CD4-positive, alpha-beta T cell treated with Interleukin-6 for 4 hours (primary cell): ENCODE measurements around the gene SLAMF7.
A peak's percentile ranks its signal among the peaks of the same experiment; 100 is the strongest.
"Not testable (repeated sequence)": the region's sequence is repeated elsewhere in the genome, so short reads cannot be mapped to it uniquely, and the experiment has no call there.

Experiments
- DNase-seq: peaks from one replicate; pipeline ENCODE4 v3.0.0-alpha.2; 2020; ENCODE audit warnings: mixed read lengths

Gene SLAMF7

DNA sequence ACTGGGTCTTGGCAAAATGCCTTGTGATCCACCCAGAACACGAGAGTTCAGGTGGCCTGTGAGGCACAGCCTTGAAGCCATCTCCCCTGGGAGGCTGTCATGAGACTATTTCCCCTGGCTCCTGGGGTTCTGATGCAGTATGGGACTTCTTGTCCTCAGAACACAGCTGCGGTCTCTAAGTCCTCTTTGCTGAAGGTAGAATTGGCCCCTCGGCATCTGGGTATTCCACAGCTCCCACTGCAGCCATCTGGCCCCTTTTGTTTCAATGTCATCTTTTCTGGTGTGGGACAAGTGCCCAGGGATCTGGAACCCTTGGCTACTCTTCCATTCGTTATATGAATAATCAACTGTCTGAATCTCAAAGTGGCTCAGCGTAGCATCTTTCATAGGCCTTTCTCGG lies 39.9 kb downstream of the SLAMF7 start:
- DNase-seq: no peak

DNA sequence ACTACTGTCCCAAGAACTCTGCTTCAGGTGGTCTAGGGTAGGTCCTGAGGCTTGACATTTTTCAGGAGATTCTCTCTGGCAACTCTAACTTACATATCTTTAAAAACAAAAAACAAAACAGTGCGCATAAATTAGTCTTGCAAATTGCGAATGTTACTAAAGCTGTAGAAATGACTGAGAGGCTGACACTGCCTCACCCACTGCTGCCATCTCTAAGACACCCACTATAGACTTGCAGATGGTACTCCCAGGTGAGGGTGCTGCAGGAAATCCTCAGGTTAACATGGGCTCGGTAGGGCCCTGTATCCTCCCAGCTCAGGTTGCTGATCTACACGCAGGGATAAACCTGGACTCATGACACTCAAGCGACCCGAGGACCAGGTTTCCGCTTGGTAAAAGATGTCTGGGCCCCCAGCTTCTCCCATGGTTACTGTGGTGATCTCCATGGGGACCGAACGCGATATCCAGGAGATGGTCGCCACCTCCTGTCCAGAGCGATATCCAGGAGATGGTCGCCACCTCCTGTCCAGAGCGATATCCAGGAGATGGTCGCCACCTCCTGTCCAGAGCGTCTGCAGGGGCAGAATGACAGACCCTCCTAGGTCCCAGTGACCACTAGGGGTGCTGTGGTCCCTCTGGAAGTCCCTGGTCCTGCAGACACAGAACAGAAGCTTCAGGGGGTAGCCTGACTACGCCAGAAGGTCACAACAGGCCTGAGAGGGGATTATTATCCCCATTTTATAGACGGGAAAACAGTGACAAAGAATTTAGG lies 40.8 kb downstream of the SLAMF7 start:
- DNase-seq: peak; percentile 57

DNA sequence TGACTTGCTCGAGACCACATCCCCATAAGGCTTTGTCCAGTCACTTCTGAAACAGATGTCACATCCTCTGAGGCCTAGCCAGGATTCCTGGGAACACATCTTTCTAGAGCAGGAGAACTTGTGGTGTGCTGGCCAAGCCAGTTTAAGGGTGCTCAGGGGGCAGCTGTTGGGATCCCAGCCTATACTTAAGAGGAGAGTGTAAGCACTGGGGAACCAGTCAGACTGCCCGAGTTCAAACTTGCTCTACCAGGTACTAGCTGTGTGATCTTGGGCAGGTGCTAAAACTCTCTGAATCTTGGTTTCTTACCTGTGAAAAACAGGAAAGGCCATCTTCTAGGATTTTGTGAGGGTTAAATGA lies 41.3 kb downstream of the SLAMF7 start:
- DNase-seq: no peak

DNA sequence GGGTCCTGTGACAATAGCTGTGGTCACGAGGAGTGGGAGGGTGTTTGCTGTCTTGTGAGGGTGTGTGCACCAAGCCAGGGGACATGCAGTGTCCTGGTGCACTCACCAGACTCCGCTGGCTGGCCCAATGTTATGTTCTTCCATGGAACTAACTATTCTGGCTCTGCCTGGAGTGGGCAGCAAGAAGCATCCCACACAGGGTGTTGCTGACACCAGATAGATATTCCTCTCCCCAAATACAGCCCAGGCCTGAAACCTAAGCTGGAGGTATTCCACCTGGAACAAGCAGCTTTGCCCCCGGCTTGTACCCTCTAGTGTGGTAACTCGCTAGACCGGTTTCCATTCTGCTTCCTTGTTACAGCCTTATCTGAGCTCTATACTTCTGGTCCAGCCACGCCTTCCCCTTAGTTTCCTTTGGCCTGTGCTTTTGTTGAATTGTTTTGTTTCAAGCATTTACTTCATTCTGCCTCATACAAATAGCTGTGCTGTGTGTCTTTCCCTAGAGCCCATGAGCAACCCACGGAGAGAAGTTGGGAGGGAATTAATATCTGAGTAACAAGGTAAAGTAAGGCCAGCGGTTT lies 42.2 kb downstream of the SLAMF7 start:
- no peak for DNase-seq

DNA sequence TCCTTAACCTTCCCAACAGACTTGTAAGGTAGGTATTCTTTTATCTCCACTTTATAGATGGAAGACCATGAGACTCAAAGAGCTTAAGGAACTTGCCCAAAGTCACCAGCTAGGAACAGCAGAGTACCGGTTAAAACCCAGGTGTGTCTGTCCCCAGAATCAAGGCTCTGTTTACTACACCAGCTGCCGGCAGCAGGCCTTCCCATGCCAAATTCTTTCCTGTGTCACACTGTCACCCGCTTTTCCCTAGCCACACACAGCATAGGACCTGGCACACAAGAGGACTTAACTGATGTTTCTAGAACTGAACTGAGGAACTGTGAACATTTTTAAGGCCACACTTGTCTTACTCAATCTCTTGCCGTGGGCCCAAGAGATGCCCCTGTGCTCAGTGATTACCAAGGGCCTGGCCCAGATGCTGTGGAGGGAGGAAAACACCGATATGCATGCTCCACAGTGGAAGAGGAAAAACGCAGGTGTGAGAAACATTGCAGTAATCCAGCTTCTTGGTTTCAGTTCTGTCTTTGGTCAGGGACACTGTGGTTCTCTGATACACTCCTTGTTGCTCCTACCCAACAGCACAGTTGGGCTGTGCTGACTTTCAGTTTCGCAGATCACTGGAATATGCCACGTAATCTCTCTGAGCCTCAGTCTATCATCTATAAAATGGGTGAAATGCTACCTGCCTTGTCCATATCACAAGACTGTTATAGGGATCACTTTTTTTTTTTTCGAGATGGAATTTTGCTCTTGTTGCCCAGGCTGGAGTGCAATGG lies 43.1 kb downstream of the SLAMF7 start:
- DNase-seq: no peak

DNA sequence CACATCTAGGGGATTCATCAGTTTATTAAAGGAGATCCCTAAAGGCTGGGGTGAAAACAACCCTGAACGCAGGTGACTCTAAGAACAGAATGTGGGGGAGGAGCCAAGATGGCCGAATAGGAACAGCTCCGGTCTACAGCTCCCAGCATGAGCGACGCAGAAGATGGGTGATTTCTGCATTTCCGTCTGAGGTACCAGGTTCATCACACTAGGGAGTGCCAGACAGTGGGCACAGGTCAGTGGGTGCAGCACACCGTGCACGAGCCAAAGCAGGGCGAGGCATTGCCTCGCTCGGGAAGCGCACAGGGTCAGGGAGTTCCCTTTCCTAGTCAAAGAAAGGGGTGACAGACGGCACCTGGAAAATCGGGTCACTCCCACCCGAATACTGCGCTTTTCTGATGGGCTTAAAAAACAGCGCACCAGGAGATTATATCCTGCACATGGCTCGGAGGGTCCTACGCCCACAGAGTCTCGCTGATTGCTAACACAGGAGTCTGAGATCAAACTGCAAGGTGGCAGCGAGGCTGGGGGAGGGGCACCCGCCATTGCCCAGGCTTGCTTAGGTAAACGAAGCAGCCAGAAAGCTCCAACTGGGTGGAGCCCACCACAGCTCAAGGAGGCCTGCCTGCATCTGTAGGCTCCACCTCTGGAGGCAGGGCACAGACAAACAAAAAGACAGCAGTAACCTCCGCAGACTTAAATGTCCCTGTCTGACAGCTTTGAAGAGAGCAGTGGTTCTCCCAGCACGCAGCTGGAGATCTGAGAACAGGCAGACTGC lies 44.1 kb downstream of the SLAMF7 start:
- DNase-seq: not testable (repeated sequence)

DNA sequence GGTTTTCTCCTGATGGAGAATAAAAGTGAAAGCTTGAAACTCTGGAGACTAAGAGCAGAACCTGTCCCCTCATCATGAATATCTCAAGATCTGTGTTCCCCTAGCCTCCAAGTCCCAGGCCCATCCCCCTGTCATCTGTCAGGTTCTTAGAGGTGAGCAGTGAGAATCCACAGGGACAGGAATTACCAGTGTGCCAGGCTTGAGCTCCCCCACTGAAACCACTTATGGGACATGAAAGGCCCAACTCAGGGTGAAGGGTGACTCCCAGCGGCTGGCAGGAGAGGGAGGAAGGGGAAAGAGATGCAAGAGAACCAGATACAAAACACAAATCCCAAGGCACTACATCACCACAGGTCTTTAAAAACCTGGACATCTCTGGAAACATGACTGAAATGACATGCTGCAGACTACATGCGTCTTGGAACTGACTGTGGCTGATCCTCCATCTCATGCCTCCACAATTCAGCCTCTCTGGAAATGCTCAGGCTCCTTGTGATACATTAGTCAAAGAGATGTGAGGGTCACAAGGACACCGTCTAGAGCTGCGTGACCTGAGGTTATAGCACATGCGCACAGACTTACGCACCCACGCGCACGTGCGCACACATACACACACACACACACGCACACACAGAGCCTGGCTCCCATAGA lies 50.1 kb downstream of the SLAMF7 start:
- no peak for DNase-seq

DNA sequence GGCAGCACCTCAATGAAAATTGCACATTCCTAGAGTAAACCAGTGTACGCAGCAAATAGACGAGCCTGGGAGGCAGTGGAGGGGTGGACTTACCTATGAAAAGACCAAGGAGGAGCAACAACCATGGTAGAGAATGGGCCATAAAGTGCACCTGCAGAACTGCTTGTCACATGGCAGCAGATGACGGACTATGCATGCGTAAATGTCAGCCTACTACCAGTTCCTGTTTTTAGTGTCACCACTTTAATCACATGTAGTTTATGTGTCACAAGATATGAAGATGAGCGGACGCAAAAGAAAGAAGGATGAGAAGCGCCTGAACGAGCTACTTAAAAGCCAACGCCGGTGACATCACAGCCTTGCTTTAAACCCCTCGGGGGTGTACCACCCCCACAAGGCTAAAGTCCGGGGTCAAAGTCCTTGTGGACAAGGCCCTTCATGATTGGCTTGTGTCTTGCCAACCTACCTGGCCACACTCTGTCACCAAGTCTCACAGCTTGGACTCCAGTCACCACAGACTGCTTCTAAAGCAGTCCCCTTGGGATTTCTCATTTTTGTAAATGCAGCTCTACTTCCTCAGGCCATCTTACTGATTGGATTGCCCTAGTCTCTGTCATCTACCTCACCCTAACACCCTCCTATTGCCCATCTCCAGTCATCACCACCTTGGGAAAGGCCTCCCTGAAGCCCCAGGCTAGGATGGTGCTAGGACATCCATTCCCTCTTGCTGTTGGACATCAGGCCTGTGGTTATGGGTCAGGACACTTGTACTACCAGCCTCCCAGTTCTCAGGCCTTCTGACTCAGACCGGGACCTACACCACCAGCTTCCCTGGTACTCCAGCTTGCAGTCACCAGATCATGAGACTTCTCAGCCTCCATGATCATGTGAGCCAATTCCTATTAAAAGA lies 50.9 kb downstream of the SLAMF7 start:
- no peak for DNase-seq

DNA sequence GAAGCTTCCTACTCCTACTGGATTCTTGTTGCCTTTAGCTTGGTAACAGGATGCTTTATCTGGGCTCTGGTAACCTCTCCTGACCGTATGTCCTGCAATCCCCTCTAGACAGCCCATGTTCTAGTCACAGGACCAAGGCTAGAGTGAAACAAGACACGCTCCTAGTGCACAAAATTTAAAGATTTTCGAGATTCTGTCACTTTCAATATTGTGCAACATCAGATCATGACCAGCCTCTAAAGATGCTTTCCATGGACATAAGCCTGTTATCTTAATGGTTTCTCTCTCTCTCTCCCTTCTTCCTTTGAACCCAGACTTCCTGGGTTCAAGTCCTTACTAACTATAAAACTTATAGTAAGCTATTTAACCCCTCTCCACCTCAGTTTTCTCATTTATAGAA lies 55.3 kb downstream of the SLAMF7 start:
- no peak for DNase-seq

DNA sequence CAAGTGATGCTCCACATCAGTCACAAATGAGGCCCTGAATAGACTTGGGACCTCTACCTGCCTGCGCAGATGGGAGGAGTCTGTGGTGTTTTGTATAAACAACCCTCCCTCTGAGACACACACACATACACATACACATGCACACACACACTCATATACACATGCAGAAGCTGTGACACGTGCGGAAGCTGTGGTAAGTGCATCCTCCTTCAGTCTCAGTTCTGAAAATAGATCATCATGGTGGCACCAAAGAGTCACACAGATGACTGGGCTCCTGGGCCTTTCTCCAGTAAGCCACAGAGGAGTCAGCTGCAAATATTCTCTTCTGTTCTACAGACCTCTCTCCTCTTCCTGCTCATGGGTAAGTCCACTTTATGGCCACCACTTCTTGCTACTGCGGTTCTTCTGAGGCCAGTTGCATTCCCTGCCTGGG lies 56.9 kb downstream of the SLAMF7 start, which contains the start of gene LY9:
LY9 (plus strand) TSS at position 224 of the 433 bp plus-strand sequence; CDS start at position 238, 14 bp downstream.
- peak; percentile 84 for DNase-seq

DNA sequence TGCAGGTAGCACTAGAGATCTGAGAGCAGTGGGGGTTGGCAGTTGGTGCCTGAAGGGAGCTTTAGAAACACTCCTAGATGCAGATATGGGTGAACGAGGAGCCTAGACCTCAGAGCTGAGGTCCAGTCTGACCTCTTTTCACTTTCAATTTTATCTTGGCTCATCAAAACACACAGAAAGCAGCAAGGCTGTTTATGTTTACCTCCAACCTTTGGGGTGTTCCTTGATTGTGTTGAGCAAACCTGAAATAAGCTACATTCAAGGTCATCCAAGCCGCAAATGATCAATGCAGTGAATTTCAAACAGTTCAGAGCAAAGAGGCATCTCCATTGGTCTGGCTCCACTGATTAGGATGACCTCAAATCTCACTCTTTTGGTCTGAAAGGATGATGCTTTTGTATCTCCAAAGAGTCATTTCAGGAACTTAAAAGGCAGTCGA lies 58.2 kb downstream of the SLAMF7 start:
- DNase-seq: peak; percentile 27

DNA sequence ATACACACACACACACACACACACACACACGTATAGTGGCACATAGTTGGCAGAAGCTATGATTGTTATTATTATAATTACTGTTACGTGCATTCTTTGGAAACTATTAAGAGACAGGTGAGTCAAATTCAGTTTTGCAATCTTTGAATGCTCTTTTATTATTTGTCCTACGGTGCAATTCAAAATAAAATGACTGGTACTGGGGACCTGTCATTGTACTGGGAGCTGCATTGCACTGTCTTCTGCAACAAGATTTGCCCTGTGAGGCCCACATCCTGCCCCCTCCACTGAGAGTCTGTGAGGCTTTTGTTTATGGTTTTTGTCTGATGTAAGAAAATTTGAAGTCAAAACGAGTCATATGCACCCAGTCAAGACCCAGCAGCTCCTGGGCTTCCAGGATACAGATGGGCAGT lies 58.8 kb downstream of the SLAMF7 start:
- DNase-seq: peak; percentile 82

DNA sequence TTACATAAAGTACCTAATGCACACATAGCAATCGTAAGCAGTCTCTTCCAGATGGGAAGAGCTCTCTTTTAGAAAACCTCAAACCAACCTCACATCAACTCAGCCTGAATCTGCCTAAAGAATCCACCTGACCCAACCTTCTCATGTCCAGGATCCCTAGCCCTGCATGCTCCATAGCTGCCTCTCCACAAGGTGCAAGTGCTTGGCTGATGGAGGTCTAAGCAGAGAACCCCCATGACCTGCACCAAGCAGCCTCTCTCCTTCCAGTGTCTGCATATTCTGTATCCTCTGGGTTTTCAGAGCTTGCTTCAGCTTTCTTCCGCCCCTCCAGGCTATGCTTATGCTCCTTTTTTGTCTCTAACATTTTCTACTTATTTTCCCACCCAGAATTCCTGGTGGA lies 59.4 kb downstream of the SLAMF7 start:
- DNase-seq: no peak

DNA sequence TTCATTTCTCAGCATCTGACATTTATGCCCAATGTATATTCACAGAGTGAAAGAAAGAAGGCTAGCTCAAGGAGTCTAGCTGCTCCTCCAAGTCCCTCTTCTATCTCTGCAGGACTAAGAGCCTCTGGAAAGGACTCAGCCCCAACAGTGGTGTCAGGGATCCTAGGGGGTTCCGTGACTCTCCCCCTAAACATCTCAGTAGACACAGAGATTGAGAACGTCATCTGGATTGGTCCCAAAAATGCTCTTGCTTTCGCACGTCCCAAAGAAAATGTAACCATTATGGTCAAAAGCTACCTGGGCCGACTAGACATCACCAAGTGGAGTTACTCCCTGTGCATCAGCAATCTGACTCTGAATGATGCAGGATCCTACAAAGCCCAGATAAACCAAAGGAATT lies 60.6 kb downstream of the SLAMF7 start:
- DNase-seq: no peak

DNA sequence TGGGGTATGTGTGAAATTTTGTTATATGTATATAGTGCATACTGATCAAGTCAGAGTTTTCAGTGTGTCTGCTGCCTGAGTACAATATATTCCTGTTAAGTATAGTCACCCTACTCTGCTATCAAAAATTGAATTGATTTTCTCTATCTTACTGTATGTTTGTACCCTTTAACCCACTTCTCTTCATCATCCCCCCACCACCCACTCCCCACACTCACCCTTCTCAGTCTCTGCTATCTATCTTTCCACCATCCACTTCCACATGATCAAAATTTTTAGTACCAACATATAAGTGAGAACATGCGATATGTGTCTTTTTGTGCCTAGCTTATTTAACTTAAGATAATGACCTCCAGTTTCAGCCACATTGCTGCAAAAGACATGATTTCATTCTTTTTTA lies 61.1 kb downstream of the SLAMF7 start:
- DNase-seq: no peak

DNA sequence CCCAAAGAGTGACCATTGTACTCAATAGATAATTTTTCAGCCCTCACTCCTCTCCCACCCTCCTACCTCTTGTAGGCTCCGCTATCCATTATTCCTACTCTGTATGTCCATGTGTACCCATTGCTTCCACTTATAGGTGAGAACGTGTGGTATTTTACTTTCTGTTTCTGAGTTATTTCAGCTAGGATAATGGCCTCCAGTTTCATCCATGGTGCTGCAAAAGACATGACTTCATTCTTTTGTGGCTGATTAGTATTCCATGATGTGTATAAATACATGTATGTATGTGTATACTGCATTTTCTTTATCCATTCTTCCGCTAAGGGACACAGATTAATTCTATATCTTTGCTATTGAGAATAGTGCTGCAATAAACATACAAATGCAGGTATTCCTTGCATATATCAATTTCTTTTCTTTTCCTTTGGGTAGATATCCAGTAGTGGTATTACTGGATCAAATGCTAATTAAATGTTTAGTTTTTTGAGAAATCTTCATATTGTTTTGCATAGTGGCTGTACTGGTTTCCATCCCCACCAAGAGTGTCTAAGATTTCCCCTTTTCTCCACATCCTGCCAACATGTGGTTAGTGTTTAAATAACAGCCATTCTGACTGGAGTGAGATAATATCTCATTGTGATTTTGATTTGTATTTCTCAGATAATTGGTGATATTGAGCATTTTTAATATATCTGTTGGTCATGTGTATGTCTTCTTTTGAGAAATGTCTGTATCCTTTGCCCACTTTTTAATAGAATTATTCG lies 61.8 kb downstream of the SLAMF7 start:
- DNase-seq: peak; percentile 26

DNA sequence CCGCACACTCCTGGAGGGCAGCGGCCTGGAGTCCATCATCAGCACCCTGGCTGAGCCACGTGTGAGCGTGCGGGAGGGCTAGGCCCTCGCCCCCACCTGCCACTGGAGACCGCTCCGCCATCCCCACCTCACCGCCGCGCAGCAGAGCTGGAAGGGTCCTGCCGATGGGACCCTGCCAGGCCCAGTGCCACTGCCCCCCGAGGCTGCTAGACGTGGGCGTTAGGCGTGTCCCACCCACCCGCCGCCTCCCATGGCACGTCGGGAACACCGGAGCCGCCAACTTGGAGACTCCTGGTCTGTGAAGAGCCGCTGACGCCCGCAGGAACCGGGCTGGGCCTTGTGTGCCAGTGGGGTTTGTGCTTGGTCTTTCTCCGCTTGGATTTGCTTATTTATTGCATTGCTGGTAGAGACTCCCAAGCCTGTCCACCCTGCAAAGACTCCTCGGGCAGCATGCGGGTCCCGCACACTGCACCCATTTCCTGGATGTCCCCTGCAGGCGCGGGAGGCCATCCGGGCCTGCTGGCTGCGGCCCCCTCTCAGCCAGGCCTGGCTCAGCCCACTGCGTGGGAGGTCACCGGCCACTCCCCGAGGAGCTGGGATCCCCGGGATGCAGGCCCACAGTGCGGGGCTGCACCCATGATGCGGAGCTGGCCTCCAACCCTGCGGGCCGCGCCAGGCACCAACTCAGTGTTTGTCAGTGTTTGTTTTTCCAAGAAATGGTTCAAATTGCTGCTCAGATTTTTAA lies 63.0 kb downstream of the SLAMF7 start:
- DNase-seq: no peak
